Activated CD8-positive, alpha-beta T cell treated with anti-CD3 and anti-CD28 coated beads for 36 hours (primary cell): ENCODE measurements around the gene C16orf89. TPM values are rescaled to one million over a fixed set of nuclear protein-coding genes. Genes with fewer than 3 reads are reported as not detected.

Experiments
- ATAC-seq: fragments of 200-7000 bp; cut with Tn5 transposase; one replicate; pipeline ENCODE4 v1.10.0; 2021; ENCODE audit warnings: mild to moderate bottlenecking, moderate library complexity
- CTCF ChIA-PET: fragments of 350-600 bp; sonication (Branson Sonifier 250); formaldehyde crosslinking; loops from one replicate; lab custom pipeline; 2021; ENCODE audit warnings: antibody characterized with exemption; lab: Charles Lee
- POLR2A ChIA-PET: fragments of 350-600 bp; sonication (Branson Sonifier 250); formaldehyde crosslinking; loops from one replicate; lab custom pipeline; 2021; ENCODE audit warnings: antibody characterized with exemption; lab: Charles Lee
- DNase-seq: peaks from one replicate; pipeline ENCODE4 v3.0.0-alpha.2; 2020
- H3K27ac Mint-ChIP-seq: one replicate; pipeline ENCODE4 v1.8.0; 2021; ENCODE audit warnings: mild to moderate bottlenecking, mixed read lengths
- H3K27me3 Mint-ChIP-seq: one replicate; pipeline ENCODE4 v1.8.0; 2021; ENCODE audit warnings: mixed read lengths
- H3K36me3 Mint-ChIP-seq: one replicate; pipeline ENCODE4 v1.8.0; 2021; ENCODE audit warnings: low read depth, mixed read lengths
- H3K4me1 Mint-ChIP-seq: one replicate; pipeline ENCODE4 v1.8.0; 2021; ENCODE audit warnings: low read depth, mixed read lengths
- H3K4me3 Mint-ChIP-seq: one replicate; pipeline ENCODE4 v1.8.0; 2021; ENCODE audit warnings: mild to moderate bottlenecking, moderate library complexity, mixed read lengths
- H3K9me3 Mint-ChIP-seq: one replicate; pipeline ENCODE4 v1.8.0; 2021; ENCODE audit warnings: mixed read lengths
- CTCF ChIP-seq: fragments of 200-600 bp; IDR thresholded peaks from one replicate; pipeline ENCODE4 v1.8.0; 2022; ENCODE audit warnings: antibody characterized with exemption, mild to moderate bottlenecking
- intact Hi-C: fragments of 100-400 bp; cut with micrococcal nuclease; formaldehyde crosslinking; loops from one replicate; pipeline ENCODE4 v1.10.0; 2022
- total RNA-seq, 2 experiments: library from RNA; stranded (reverse); gene quantifications; one replicate each; pipeline ENCODE4 v1.2.3, GENCODE V29; 2021

The C16orf89 gene
- total RNA-seq, 2 experiments from 2014 or later: not detected

GRCh38 chr16:5024632-5025031 is 41.1 kb downstream of the C16orf89 start:
- POLR2A ChIA-PET: no interaction called here
- peak; percentile 11 for TF ChIP-seq CTCF
- H3K4me1 Mint-ChIP-seq: no peaks in the 10 kb centered on the region
- no peaks in the 10 kb centered on the region for H3K27me3 Mint-ChIP-seq
- H3K27ac Mint-ChIP-seq: no peak overlapping the region
- DNase-seq: no peak
- ATAC-seq: no peak
- intact Hi-C loops: no loop called here
- no peaks in the 10 kb centered on the region for H3K36me3 Mint-ChIP-seq
- CTCF ChIA-PET: interaction anchor here (1.1 to 2.0 kb wide), 2 partner anchors 9 to 474 kb away, joined by 3 to 4 read pairs; partner anchors contain the start of gene NAGPA
- H3K4me3 Mint-ChIP-seq: no peak overlapping the region
- no peaks in the 10 kb centered on the region for H3K9me3 Mint-ChIP-seq

GRCh38 chr16:5022521-5022920 is 43.2 kb downstream of the C16orf89 start:
- intact Hi-C loops: no loop called here
- ChIA-PET CTCF (no interaction called here), POLR2A (no interaction called here)
- no peaks in the 10 kb centered on the region for H3K36me3 Mint-ChIP-seq
- no peaks in the 10 kb centered on the region for H3K27me3 Mint-ChIP-seq
- ATAC-seq (no peak), DNase-seq (no peak)
- H3K4me1 Mint-ChIP-seq: no peaks in the 10 kb centered on the region
- H3K27ac Mint-ChIP-seq: no peak overlapping the region
- no peak for TF ChIP-seq CTCF
- no peak overlapping the region for H3K4me3 Mint-ChIP-seq
- no peaks in the 10 kb centered on the region for H3K9me3 Mint-ChIP-seq

- DNase-seq: no peak
- Mint-ChIP-seq H3K9me3 (no peaks in the 10 kb centered on the region), H3K27ac (no peak overlapping the region), H3K36me3 (no peaks in the 10 kb centered on the region), H3K4me1 (no peaks in the 10 kb centered on the region), H3K27me3 (no peaks in the 10 kb centered on the region), H3K4me3 (no peak overlapping the region)
- intact Hi-C loops: no loop called here
- CTCF ChIA-PET: no interaction called here
- no peak for ATAC-seq
- no peak for TF ChIP-seq CTCF
- POLR2A ChIA-PET: interaction anchor here (1.5 kb wide), 1 partner anchor 12 kb away, joined by 5 read pairs; no protein-coding TSS in a partner anchor
These were observed 45.2 kb downstream of the C16orf89 start for GRCh38 chr16:5020551-5020950.

GRCh38 chr16:5019775-5020174 is 46.0 kb downstream of the C16orf89 start:
- ChIA-PET POLR2A (no interaction called here), CTCF (interaction anchor here (1.2 kb wide), 1 partner anchor 37 kb away, joined by 4 read pairs; no protein-coding TSS in a partner anchor)
- ATAC-seq (no peak), DNase-seq (no peak)
- no peak overlapping the region for H3K4me3 Mint-ChIP-seq
- no peaks in the 10 kb centered on the region for H3K4me1 Mint-ChIP-seq
- no peaks in the 10 kb centered on the region for H3K9me3 Mint-ChIP-seq
- no peaks in the 10 kb centered on the region for H3K36me3 Mint-ChIP-seq
- intact Hi-C loops: no loop called here
- H3K27me3 Mint-ChIP-seq: no peaks in the 10 kb centered on the region
- no peak overlapping the region for H3K27ac Mint-ChIP-seq
- TF ChIP-seq CTCF: no peak

- Mint-ChIP-seq H3K4me1 (no peaks in the 10 kb centered on the region), H3K4me3 (no peak overlapping the region), H3K27ac (no peak overlapping the region), H3K9me3 (no peaks in the 10 kb centered on the region), H3K27me3 (no peaks in the 10 kb centered on the region), H3K36me3 (no peaks in the 10 kb centered on the region)
- no peak for ATAC-seq
- intact Hi-C loops: no loop called here
- TF ChIP-seq CTCF: no peak
- POLR2A ChIA-PET: no interaction called here
- CTCF ChIA-PET: no interaction called here
- no peak for DNase-seq
These were observed 47.0 kb downstream of the C16orf89 start for GRCh38 chr16:5018793-5019192.
